Measurements from ENCODE around the gene ZNF136. TPM values are rescaled to one million over a fixed set of nuclear protein-coding genes. Genes with fewer than 3 reads are reported as not detected.

The ZNF136 gene
- total RNA-seq, 1 donor from 2014 or later: 12.9 TPM

DNA sequence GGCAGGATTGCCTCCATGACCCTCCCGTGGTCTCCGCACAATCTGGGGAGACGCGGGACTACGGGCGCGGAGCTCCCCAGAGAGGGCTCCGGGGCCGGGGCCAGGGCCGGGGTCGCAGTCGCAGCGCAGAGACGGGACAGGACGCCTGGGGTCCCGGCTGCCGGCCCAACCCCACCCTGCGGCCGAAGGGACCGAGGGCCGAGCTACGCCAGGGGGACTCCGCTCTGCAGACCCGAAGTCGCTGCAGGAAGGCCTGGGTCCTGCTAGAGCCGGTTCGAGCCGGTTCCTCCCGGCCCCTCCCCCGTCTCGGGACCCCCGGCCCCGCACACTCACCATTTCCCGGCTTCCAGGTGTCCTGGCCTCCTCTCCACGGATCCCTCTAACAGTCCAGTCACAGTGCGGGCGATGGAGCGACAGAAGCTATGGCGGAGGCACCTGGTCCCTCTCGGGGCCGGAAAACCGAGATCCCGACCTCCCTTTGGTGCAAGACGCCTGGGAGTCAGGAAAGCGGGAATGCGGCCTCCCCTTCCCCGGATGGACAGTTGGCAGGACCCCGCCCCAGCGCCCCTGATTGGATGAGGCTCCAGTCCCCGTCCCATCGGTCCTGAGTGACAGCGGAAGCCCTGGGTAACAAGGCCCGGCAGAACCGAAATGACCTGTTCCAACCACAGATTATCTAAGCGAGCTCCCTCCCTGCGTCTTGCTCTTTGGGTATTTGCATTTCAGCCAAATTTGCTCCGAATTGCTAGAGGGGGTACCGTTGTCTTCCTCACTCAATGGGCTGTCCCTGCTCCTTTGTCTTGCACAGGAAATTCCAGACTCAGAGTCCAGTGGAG, 6.5 kb upstream of the ZNF136 start, which contains the start of gene ZNF625:
Gene ZNF625 (minus strand): TSS at position 512 of the 836 bp plus-strand sequence. CDS start 176 bp downstream, at position 336.
- Mint-ChIP-seq H3K36me3 (ENCODE audit: unreplicated experiment) (peaks cover 23% of the 10 kb centered on the region), H3K9me3 (ENCODE audit: unreplicated experiment) (no peaks in the 10 kb centered on the region), H3K4me3 (ENCODE audit: unreplicated experiment) (peak within 1 kb of the TSS; percentile 92), H3K27ac (ENCODE audit: unreplicated experiment) (peak within 1 kb of the TSS; percentile 96), H3K4me1 (ENCODE audit: unreplicated experiment) (peaks cover 20% of the 10 kb centered on the region), H3K27me3 (ENCODE audit: unreplicated experiment) (no peaks in the 10 kb centered on the region)
- DNase-seq (ENCODE audit: extremely low spot score, unreplicated experiment): peak; percentile 95
- TF ChIP-seq, protein P1, sequence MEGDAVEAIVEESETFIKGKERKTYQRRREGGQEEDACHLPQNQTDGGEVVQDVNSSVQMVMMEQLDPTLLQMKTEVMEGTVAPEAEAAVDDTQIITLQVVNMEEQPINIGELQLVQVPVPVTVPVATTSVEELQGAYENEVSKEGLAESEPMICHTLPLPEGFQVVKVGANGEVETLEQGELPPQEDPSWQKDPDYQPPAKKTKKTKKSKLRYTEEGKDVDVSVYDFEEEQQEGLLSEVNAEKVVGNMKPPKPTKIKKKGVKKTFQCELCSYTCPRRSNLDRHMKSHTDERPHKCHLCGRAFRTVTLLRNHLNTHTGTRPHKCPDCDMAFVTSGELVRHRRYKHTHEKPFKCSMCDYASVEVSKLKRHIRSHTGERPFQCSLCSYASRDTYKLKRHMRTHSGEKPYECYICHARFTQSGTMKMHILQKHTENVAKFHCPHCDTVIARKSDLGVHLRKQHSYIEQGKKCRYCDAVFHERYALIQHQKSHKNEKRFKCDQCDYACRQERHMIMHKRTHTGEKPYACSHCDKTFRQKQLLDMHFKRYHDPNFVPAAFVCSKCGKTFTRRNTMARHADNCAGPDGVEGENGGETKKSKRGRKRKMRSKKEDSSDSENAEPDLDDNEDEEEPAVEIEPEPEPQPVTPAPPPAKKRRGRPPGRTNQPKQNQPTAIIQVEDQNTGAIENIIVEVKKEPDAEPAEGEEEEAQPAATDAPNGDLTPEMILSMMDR (IDR thresholded peaks at IDR 0.05): no peak

DNA sequence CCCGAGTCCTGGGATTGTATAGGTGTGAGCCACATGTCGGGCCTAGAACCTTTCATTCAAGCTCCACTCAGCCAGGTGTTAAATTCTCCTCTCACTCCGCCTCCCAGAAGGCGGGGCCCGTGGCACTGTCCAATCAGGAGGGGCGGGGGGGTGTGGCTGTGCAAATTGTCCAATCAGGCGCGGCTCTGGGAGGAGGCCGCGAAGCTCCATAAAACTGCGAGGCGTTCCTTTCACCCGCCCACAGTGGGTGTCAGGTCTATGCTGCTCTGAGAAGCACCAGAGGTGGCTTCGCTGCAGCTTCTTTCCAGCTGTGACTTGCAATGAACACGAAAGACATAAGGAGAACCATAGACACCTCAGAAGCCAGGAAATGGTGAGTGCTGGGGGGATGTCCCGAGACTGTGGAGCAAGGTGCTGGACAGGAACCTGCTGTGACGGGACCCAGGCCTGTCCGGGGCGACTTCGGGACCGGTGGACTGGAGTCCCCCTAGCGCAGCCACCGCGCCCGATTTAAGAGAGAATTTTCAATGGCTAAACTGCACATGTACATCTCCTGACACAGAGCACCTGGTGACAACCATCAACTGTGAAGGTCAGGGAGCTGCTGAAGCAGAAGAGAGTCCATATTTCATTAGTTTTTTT, 3.0 kb upstream of the ZNF136 start:
- no peaks in the 10 kb centered on the region for H3K9me3 Mint-ChIP-seq (ENCODE audit: unreplicated experiment)
- DNase-seq (ENCODE audit: extremely low spot score, unreplicated experiment): no peak

DNA sequence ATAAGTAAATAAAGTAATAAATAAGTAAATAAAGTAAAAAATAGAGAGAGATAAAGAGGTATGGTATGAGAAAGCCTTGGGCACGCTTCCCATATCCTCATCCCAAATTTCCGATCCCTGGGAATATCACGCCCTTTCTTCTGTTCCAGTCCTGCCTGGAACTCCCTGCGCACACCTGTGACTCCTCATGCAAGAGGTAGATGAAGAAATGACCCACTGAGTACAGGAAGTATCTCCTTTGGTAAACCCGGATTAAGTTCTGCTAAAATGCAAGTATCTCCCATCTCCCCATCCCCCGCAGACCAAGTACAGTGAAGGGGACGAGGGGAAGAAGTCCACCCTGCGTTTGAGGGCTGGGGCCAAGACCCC, 399 bp upstream of the ZNF136 start:
- H3K4me1 Mint-ChIP-seq (ENCODE audit: unreplicated experiment): peaks cover 31% of the 10 kb centered on the region
- peak overlapping the region; percentile 87 for H3K4me3 Mint-ChIP-seq (ENCODE audit: unreplicated experiment)
- no peaks in the 10 kb centered on the region for H3K27me3 Mint-ChIP-seq (ENCODE audit: unreplicated experiment)
- H3K27ac Mint-ChIP-seq (ENCODE audit: unreplicated experiment): peak overlapping the region; percentile 99
- H3K36me3 Mint-ChIP-seq (ENCODE audit: unreplicated experiment): peaks cover 8% of the 10 kb centered on the region
- no peak for DNase-seq (ENCODE audit: extremely low spot score, unreplicated experiment)
- no peaks in the 10 kb centered on the region for H3K9me3 Mint-ChIP-seq (ENCODE audit: unreplicated experiment)
- TF ChIP-seq, protein P1 (IDR thresholded peaks at IDR 0.05): no peak

More for the DNA sequence above, 3.0 kb upstream of the ZNF136 start:
- TF ChIP-seq, protein P1 (IDR thresholded peaks at IDR 0.05): no peak
- no peaks in the 10 kb centered on the region for H3K27me3 Mint-ChIP-seq (ENCODE audit: unreplicated experiment)
- no peak overlapping the region for H3K27ac Mint-ChIP-seq (ENCODE audit: unreplicated experiment)
- no peak overlapping the region for H3K4me3 Mint-ChIP-seq (ENCODE audit: unreplicated experiment)
- peaks cover 3% of the 10 kb centered on the region for H3K36me3 Mint-ChIP-seq (ENCODE audit: unreplicated experiment)
- peaks cover 33% of the 10 kb centered on the region for H3K4me1 Mint-ChIP-seq (ENCODE audit: unreplicated experiment)

DNA sequence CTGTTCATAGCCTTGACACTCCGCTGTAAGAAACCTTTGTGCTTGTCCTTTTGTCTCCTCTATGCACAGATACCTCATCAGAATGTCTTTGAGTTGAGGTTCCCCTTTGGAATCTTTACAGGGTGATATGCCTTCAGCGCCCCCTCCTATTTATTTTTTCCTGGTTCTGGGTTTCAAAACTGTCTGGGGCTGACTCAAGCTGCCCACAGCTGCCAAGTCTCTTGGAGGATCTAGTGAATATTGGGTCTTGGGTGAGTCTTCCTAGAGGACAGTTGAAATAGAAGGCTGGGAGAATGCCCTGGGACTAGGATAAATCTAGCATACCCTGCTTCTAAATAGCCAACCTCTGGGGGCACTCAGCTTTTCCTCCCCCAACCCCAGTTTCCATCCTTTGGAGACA, 930 bp downstream of the ZNF136 start:
- DNase-seq (ENCODE audit: extremely low spot score, unreplicated experiment): no peak
- H3K4me3 Mint-ChIP-seq (ENCODE audit: unreplicated experiment): peak overlapping the region; percentile 87
- no peaks in the 10 kb centered on the region for H3K9me3 Mint-ChIP-seq (ENCODE audit: unreplicated experiment)
- H3K27me3 Mint-ChIP-seq (ENCODE audit: unreplicated experiment): no peaks in the 10 kb centered on the region
- peak overlapping the region; percentile 99 for H3K27ac Mint-ChIP-seq (ENCODE audit: unreplicated experiment)
- peaks cover 10% of the 10 kb centered on the region for H3K36me3 Mint-ChIP-seq (ENCODE audit: unreplicated experiment)
- TF ChIP-seq, protein P1 (IDR thresholded peaks at IDR 0.05): no peak
- H3K4me1 Mint-ChIP-seq (ENCODE audit: unreplicated experiment): peaks cover 31% of the 10 kb centered on the region

DNA sequence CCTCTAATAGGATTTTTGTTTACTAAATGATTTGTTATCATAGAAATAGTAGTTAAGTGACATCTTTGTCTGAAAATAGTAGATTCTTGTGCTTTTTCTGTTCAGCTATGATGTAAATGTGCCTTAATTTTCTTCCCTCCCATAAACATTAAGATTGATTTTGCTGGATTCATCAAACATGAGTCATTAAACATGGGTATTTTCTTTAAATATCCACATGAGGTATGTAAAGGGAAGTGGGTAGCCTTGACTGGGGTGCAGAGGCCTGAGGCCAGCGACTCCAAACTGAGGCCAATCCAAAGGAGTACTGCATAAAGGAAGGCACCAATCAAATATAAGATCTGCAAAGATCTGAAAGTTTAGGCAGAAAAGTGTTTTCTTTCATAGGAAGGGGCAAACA, 3.7 kb downstream of the ZNF136 start:
- Mint-ChIP-seq H3K27ac (ENCODE audit: unreplicated experiment) (no peak overlapping the region), H3K9me3 (ENCODE audit: unreplicated experiment) (no peaks in the 10 kb centered on the region), H3K4me1 (ENCODE audit: unreplicated experiment) (peaks cover 31% of the 10 kb centered on the region), H3K4me3 (ENCODE audit: unreplicated experiment) (no peak overlapping the region), H3K27me3 (ENCODE audit: unreplicated experiment) (no peaks in the 10 kb centered on the region), H3K36me3 (ENCODE audit: unreplicated experiment) (peaks cover 23% of the 10 kb centered on the region)
- TF ChIP-seq, protein P1 (IDR thresholded peaks at IDR 0.05): no peak
- DNase-seq (ENCODE audit: extremely low spot score, unreplicated experiment): no peak

All from osteocyte (in vitro differentiated cells).